PC-3 (cell line): Measurements from ENCODE around the gene SERGEF. TPM values are rescaled to one million over a fixed set of nuclear protein-coding genes. Genes with fewer than 3 reads are reported as not detected.

ENCODE experiments used
- ATAC-seq: fragments of 200-7000 bp; cut with Tn5 transposase; 2 replicates; pipeline ENCODE4 v1.9.1; 2020; ENCODE audit warnings: mild to moderate bottlenecking, moderate library complexity
- BruUV-seq: library from RNA; stranded (reverse); fragments of 400-500 nt; replicated peaks from 2 replicates; lab custom pipeline; 2021; lab: Mats Ljungman, UMichigan
- CTCF ChIA-PET: fragments of 300-600 bp; sonication (Branson Sonifier 250); formaldehyde crosslinking; loops from one replicate; lab custom pipeline; 2022; ENCODE audit warnings: antibody characterized with exemption; lab: Charles Lee
- POLR2A ChIA-PET: fragments of 300-600 bp; sonication (Branson Sonifier 250); formaldehyde crosslinking; loops from one replicate; lab custom pipeline; 2022; ENCODE audit warnings: antibody characterized with exemption; ENCODE audit not compliant: unreplicated experiment; lab: Charles Lee
- DNase-seq: peaks from one replicate; pipeline ENCODE4 v3.0.0-alpha.2; 2015
- H2AFZ ChIP-seq: fragments of 300-600 bp; sonication (generic); 2 replicates; pipeline ENCODE4 v1.6.0; 2016; ENCODE audit warnings: antibody characterized with exemption, low read length
- H3F3A ChIP-seq: fragments of 300-600 bp; sonication (generic); one replicate; pipeline ENCODE4 v1.6.0; 2017; ENCODE audit warnings: antibody characterized with exemption, low read length, control low read depth, mild to moderate bottlenecking; ENCODE audit not compliant: unreplicated experiment
- H3K27ac ChIP-seq: fragments of 300-600 bp; sonication (generic); 2 replicates; pipeline ENCODE4 v1.5.1; 2016; ENCODE audit warnings: mild to moderate bottlenecking, low read length
- H3K27me3 ChIP-seq: fragments of 300-600 bp; sonication (generic); 2 replicates; pipeline ENCODE4 v1.6.1; 2016; ENCODE audit warnings: low read length, mixed read lengths
- H3K36me3 ChIP-seq: fragments of 300-600 bp; sonication (generic); 2 replicates; pipeline ENCODE4 v1.6.1; 2016; ENCODE audit warnings: low read depth, mixed run types, low read length, mixed read lengths
- H3K4me1 ChIP-seq: fragments of 300-600 bp; sonication (generic); 2 replicates; pipeline ENCODE4 v1.5.1; 2016; ENCODE audit warnings: low read length; ENCODE audit not compliant: insufficient read depth
- H3K4me2 ChIP-seq: fragments of 300-600 bp; sonication (generic); 2 replicates; pipeline ENCODE4 v1.6.0; 2016; ENCODE audit warnings: low read length
- H3K4me3 ChIP-seq: fragments of 300-600 bp; sonication (generic); 2 replicates; pipeline ENCODE4 v1.5.1; 2016; ENCODE audit warnings: mild to moderate bottlenecking, low read length, mixed read lengths
- H3K79me2 ChIP-seq: fragments of 300-600 bp; sonication (generic); 2 replicates; pipeline ENCODE4 v1.6.1; 2017; ENCODE audit warnings: low read length, mixed read lengths
- H3K9ac ChIP-seq: fragments of 300-600 bp; sonication (generic); 2 replicates; pipeline ENCODE4 v1.6.0; 2016; ENCODE audit warnings: mild to moderate bottlenecking, low read length
- H3K9me2 ChIP-seq: fragments of 300-600 bp; sonication (generic); replicated peaks from 2 replicates; pipeline ENCODE4 v1.6.1; 2016; ENCODE audit warnings: mixed run types, low read length, mixed read lengths
- H3K9me3 ChIP-seq: fragments of 300-600 bp; sonication (generic); 2 replicates; pipeline ENCODE4 v1.6.1; 2016; ENCODE audit warnings: low read length, mixed read lengths
- H4K20me1 ChIP-seq: fragments of 300-600 bp; sonication (generic); 2 replicates; pipeline ENCODE4 v1.6.1; 2016; ENCODE audit warnings: low read length, mixed read lengths
- EZH2 ChIP-seq: fragments of 300-600 bp; sonication (generic); IDR thresholded peaks from one replicate; pipeline ENCODE4 v1.6.1; 2017; ENCODE audit warnings: antibody characterized with exemption, mild to moderate bottlenecking, low read length; ENCODE audit not compliant: unreplicated experiment
- EZH2phosphoT487 ChIP-seq: fragments of 300-600 bp; sonication (generic); IDR thresholded peaks from 2 replicates; pipeline ENCODE4 v1.6.1; 2018; ENCODE audit warnings: mild to moderate bottlenecking, antibody characterized with exemption, low read length, borderline replicate concordance
- intact Hi-C: fragments of 100-400 bp; cut with micrococcal nuclease; formaldehyde crosslinking; loops from 2 replicates; pipeline ENCODE4 v1.9.0; 2023
- total RNA-seq: library from RNA; depleted of rRNA; stranded (reverse); fragments of >200 nt; gene quantifications from 2 replicates; pipeline ENCODE4 v1.2.3, GENCODE V29; 2014
- TF ChIP-seq, protein P1 (sequence below): fragments of 300-600 bp; sonication (generic); conservative IDR thresholded peaks from 2 replicates; pipeline ENCODE4 v1.5.1; 2017; ENCODE audit warnings: antibody characterized with exemption, low read depth, mild to moderate bottlenecking, low read length

SERGEF gene
- total RNA-seq, 1 experiment from 2014 or later: 13.7 TPM

DNA sequence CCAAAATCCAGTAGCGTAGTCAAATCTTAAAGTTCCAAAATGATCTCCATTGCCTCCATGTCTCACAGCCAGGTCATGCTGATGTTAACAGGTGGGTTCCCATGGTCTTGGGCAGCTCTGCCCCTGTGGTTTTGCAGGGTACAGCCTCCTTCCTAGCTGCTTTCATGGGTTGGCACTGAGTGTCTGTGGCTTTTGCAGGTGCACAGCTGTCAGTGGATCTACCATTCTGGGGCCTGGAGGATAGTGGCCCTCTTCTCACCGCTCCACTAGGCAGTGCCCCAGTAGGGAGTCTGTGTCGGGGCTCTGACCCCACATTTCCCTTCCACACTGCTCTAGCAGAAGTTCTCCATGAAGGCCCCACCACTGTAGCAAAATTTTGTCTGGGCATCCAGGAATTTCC lies 145.5 kb downstream of the SERGEF start:
- Histone ChIP-seq H3K27me3 (no peaks in the 10 kb centered on the region), H3K9ac (no peak overlapping the region), H3K79me2 (no peaks in the 10 kb centered on the region), H4K20me1 (no peaks in the 10 kb centered on the region), H3K9me3 (no peaks in the 10 kb centered on the region), H3K4me3 (no peak overlapping the region), H3K4me2 (no peak overlapping the region), H3K27ac (no peak overlapping the region), H3K9me2 (no peaks in the 10 kb centered on the region), H2AFZ (no peak overlapping the region), H3K36me3 (peaks cover 3% of the 10 kb centered on the region; the same call in 1 of the 2 replicates), H3K4me1 (no peaks in the 10 kb centered on the region), H3F3A (no peaks in the 10 kb centered on the region)
- TF ChIP-seq EZH2phosphoT487: no peak
- TF ChIP-seq EZH2: no peak
- TF ChIP-seq, protein P1, sequence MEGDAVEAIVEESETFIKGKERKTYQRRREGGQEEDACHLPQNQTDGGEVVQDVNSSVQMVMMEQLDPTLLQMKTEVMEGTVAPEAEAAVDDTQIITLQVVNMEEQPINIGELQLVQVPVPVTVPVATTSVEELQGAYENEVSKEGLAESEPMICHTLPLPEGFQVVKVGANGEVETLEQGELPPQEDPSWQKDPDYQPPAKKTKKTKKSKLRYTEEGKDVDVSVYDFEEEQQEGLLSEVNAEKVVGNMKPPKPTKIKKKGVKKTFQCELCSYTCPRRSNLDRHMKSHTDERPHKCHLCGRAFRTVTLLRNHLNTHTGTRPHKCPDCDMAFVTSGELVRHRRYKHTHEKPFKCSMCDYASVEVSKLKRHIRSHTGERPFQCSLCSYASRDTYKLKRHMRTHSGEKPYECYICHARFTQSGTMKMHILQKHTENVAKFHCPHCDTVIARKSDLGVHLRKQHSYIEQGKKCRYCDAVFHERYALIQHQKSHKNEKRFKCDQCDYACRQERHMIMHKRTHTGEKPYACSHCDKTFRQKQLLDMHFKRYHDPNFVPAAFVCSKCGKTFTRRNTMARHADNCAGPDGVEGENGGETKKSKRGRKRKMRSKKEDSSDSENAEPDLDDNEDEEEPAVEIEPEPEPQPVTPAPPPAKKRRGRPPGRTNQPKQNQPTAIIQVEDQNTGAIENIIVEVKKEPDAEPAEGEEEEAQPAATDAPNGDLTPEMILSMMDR: no peak
- ATAC-seq: no peak
- no TSS peak for BruUV-seq
- no peak for DNase-seq
- intact Hi-C loops: no loop called here
- ChIA-PET POLR2A (no interaction called here), CTCF (no interaction called here)

DNA sequence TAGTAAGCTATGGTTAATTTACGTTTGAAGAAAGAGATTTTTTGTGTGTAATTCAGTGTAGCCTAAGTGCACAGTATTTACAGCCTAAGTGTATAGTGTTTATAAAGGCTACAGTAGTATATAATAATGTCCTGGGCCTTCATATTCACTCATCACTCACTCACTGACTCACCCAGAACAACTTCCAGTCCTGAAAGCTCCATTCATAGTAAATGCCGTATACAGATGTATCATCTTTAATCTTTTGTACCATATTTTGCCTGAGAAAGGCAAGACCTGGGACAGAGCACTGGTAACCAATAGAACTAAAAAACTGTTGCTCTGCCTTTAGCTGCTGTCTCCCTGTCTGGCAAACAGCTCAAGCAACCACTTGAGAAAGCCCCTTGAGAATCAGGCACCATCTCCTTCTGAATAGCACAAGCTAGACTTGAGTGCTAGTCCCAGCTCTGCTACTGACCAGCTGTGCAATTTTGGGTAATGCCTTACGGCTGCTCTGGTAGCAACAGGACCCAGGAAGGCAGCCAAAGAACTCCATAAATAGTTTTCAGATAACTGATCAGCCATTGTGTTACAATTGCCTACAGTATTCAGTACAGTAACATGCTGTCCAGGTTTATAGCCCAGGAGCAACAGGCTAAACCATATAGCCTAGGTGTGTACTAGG lies 146.9 kb downstream of the SERGEF start:
- Histone ChIP-seq H3K4me3 (no peak overlapping the region), H2AFZ (no peak overlapping the region), H3K79me2 (no peaks in the 10 kb centered on the region), H3K9me2 (no peaks in the 10 kb centered on the region), H3F3A (no peaks in the 10 kb centered on the region), H3K4me2 (no peak overlapping the region), H3K27me3 (no peaks in the 10 kb centered on the region), H4K20me1 (no peaks in the 10 kb centered on the region), H3K4me1 (no peaks in the 10 kb centered on the region), H3K9ac (no peak overlapping the region), H3K36me3 (peaks cover 3% of the 10 kb centered on the region; the same call in 1 of the 2 replicates), H3K9me3 (no peaks in the 10 kb centered on the region), H3K27ac (no peak overlapping the region)
- ChIA-PET POLR2A (no interaction called here), CTCF (interaction anchor here (0.5 to 1.0 kb wide), 3 partner anchors 28 to 135 kb away, joined by 3 to 5 read pairs (median 4); no protein-coding TSS in a partner anchor)
- DNase-seq (peak; percentile 22), ATAC-seq (peak; percentile 38)
- TF ChIP-seq, protein P1: no peak
- TF ChIP-seq EZH2phosphoT487: no peak
- TF ChIP-seq EZH2: no peak
- no TSS peak for BruUV-seq
- intact Hi-C loops: no loop called here

DNA sequence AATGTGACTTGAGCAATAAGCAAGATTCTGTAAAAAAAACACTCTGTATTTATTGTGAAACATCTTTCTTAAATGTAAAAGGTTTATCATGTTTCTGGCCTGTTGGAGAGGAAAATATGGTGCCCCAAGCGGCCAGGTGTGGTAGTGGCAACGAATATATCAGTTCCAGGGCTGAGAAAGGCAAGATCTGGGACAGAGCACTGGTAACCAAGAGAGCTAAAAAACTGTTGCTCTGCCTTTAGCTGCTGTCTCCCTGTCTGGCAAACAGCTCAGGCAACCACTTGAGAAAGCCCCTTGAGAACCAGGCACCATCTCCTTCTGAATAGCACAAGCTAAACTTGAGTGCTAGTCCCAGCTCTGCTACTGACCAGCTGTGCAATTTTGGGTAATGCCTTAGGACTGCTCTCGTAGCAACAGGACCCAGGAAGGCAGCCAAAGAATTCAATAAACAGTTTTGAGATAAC lies 148.3 kb downstream of the SERGEF start:
- Histone ChIP-seq H3K4me1 (no peaks in the 10 kb centered on the region), H3K9me3 (no peaks in the 10 kb centered on the region), H3K4me3 (no peak overlapping the region), H3K27me3 (no peaks in the 10 kb centered on the region), H3K36me3 (peaks cover 3% of the 10 kb centered on the region; the same call in 1 of the 2 replicates), H3K9me2 (no peaks in the 10 kb centered on the region), H3K4me2 (no peak overlapping the region), H2AFZ (no peak overlapping the region), H3K27ac (no peak overlapping the region), H4K20me1 (no peaks in the 10 kb centered on the region), H3K9ac (no peak overlapping the region), H3K79me2 (no peaks in the 10 kb centered on the region), H3F3A (no peaks in the 10 kb centered on the region)
- no TSS peak for BruUV-seq
- ATAC-seq: peak; percentile 48
- CTCF ChIA-PET: interaction anchor here (0.5 kb wide), 2 partner anchors 53 to 1177 kb away, joined by 3 to 6 read pairs; no protein-coding TSS in a partner anchor
- peak; percentile 49 for DNase-seq
- TF ChIP-seq EZH2phosphoT487: no peak
- TF ChIP-seq, protein P1: peak; percentile 75
- intact Hi-C loops: no loop called here
- POLR2A ChIA-PET: no interaction called here
